Endothelial cell of umbilical vein (primary cell): ENCODE measurements around the gene RSL1D1. TPM values are rescaled to one million over a fixed set of nuclear protein-coding genes. Genes with fewer than 3 reads are reported as not detected.
A peak's percentile ranks its signal among the peaks of the same experiment; 100 is the strongest.

Experiments
- BruUV-seq: library from RNA; stranded (reverse); fragments of 400-500 nt; replicated peaks from 2 replicates; lab custom pipeline; 2021; lab: Mats Ljungman, UMichigan
- CTCF ChIA-PET: fragments of 300-600, 350-600 bp; sonication (Branson Sonifier 250); formaldehyde crosslinking; loops from one replicate; lab custom pipeline; 2021; ENCODE audit warnings: antibody characterized with exemption, inconsistent platforms; lab: Charles Lee
- POLR2A ChIA-PET: fragments of 300-600, 350-600 bp; sonication (Branson Sonifier 250); formaldehyde crosslinking; loops from one replicate; lab custom pipeline; 2021; ENCODE audit warnings: antibody characterized with exemption, inconsistent platforms; lab: Charles Lee
- DNase-seq: peaks from one replicate; pipeline ENCODE4 v3.0.0-alpha.2; 2011; ENCODE audit warnings: low read depth, low spot score
- FAIRE-seq: peaks from 2 replicates; lab custom pipeline; 2011; peaks lifted over from hg19 to GRCh38; lab: Jason Lieb, UNC
- H2AFZ ChIP-seq: 2 replicates; pipeline ENCODE4 v1.6.0; 2012; ENCODE audit warnings: low read depth, low read length, control low read depth, inconsistent platforms
- H3K27ac ChIP-seq: 2 replicates; pipeline ENCODE4 v1.5.1; 2011; ENCODE audit warnings: low read depth, mild to moderate bottlenecking, control low read depth, low read length, moderate library complexity; ENCODE audit not compliant: insufficient read depth
- H3K27me3 ChIP-seq, 2 experiments: 2 replicates each; pipeline versions ENCODE4 v1.6.0 to v1.6.1; 2011; ENCODE audit warnings: low read length in 2 of 2, mixed read lengths in 1 of 2; ENCODE audit not compliant: control insufficient read depth in 2 of 2, insufficient read depth in 2 of 2
- H3K36me3 ChIP-seq, 2 experiments: 2 replicates in 1 of 2; 3 replicates in 1 of 2; pipeline ENCODE4 v1.5.1; 2011; ENCODE audit warnings: low read length in 2 of 2, mild to moderate bottlenecking in 1 of 2, moderate library complexity in 1 of 2; ENCODE audit not compliant: control insufficient read depth in 2 of 2, insufficient read depth in 2 of 2; ENCODE audit errors: extremely low read depth in 1 of 2
- H3K4me1 ChIP-seq: 3 replicates; pipeline ENCODE4 v1.5.1; 2011; ENCODE audit warnings: mild to moderate bottlenecking, low read length; ENCODE audit not compliant: control insufficient read depth, insufficient read depth; ENCODE audit errors: extremely low read depth
- H3K4me2 ChIP-seq: 2 replicates; pipeline ENCODE4 v1.6.1; 2011; ENCODE audit warnings: low read length, control low read depth, mixed read lengths; ENCODE audit not compliant: insufficient read depth
- H3K4me3 ChIP-seq, 3 experiments: fragments of 200-600 bp in 1 of 3; sonication (generic), shearing (Covaris generic) in 1 of 3; replicated peaks in 1 of 3; 2 replicates each; pipeline ENCODE4 v1.5.1; 2011 to 2016; ENCODE audit warnings: control low read depth in 3 of 3, low read length in 3 of 3, mild to moderate bottlenecking in 2 of 3, inconsistent platforms in 1 of 3, low read depth in 1 of 3, moderate library complexity in 1 of 3; ENCODE audit not compliant: insufficient read depth in 1 of 3
- H3K79me2 ChIP-seq: 2 replicates; pipeline ENCODE4 v1.6.0; 2012; ENCODE audit warnings: low read length, inconsistent platforms; ENCODE audit not compliant: control insufficient read depth, insufficient read depth
- H3K9ac ChIP-seq: replicated peaks from 2 replicates; pipeline ENCODE3; 2011; ENCODE audit warnings: low read length, control low read depth; ENCODE audit not compliant: insufficient read depth; ENCODE audit errors: extremely low read depth
- H3K9me1 ChIP-seq: replicated peaks from 3 replicates; pipeline ENCODE4 v1.6.0; 2011; ENCODE audit warnings: mild to moderate bottlenecking, low read length; ENCODE audit not compliant: control insufficient read depth, insufficient read depth; ENCODE audit errors: extremely low read depth
- H3K9me3 ChIP-seq: replicated peaks from 2 replicates; pipeline ENCODE4 v1.5.1; 2012; ENCODE audit warnings: low read length, inconsistent platforms; ENCODE audit not compliant: control insufficient read depth, insufficient read depth
- H4K20me1 ChIP-seq: replicated peaks from 2 replicates; pipeline ENCODE3; 2011; ENCODE audit warnings: mild to moderate bottlenecking, low read length; ENCODE audit not compliant: control insufficient read depth, insufficient read depth; ENCODE audit errors: extremely low read depth
- FOS ChIP-seq: IDR thresholded peaks from 2 replicates; pipeline ENCODE4 v1.6.1; 2011; ENCODE audit warnings: mild to moderate bottlenecking, low read length, moderate library complexity, borderline replicate concordance; ENCODE audit not compliant: insufficient read depth
- GATA2 ChIP-seq: IDR thresholded peaks from 2 replicates; pipeline ENCODE4 v1.7.0; 2011; ENCODE audit warnings: low read depth, mild to moderate bottlenecking, moderate library complexity, mixed read lengths, low read length; ENCODE audit not compliant: insufficient read length, insufficient read depth
- MYC ChIP-seq: IDR thresholded peaks from one replicate; pipeline ENCODE4 v1.6.1; 2011; ENCODE audit warnings: mild to moderate bottlenecking, low read depth, low read length
- POLR2A ChIP-seq: IDR thresholded peaks from 2 replicates; pipeline ENCODE4 v1.6.1; 2012; ENCODE audit warnings: low read depth, mild to moderate bottlenecking, control low read depth, low read length
- POLR2AphosphoS5 ChIP-seq: IDR thresholded peaks from 2 replicates; pipeline ENCODE4 v1.6.1; 2012; ENCODE audit warnings: low read depth, mild to moderate bottlenecking, control low read depth, low read length, moderate library complexity; ENCODE audit not compliant: insufficient read depth
- dilution Hi-C: fragments of 300-500 bp; cut with MboI; formaldehyde crosslinking; loops from one replicate; pipeline ENCODE4 v1.15.0; 2019; ENCODE audit warnings: low sequenced_read_pairs; ENCODE audit not compliant: extremely low pct_ligation_motif_present
- intact Hi-C: fragments of 100-400 bp; cut with micrococcal nuclease; formaldehyde crosslinking; loops from one replicate; pipeline ENCODE4 v1.10.0; 2022
- polyA plus RNA-seq, 4 experiments: library from polyadenylated mRNA; depleted of rRNA in 3 of 4; stranded (reverse) in 3 of 4; unstranded in 1 of 4; fragments of >200 nt; gene quantifications; 2 replicates each; pipeline versions ENCODE4 v1.2.1 to v1.2.3, GENCODE V29; 2011 to 2012; ENCODE audit warnings: missing spikeins in 1 of 4
- total RNA-seq: library from RNA; stranded (reverse); gene quantifications from 2 replicates; pipeline ENCODE4 v1.2.3, GENCODE V29; 2021
- TF ChIP-seq, protein P1 (sequence below), 2 donors: IDR thresholded peaks; 1 replicate in 1 of 2; 2 replicates in 1 of 2; pipeline ENCODE4 v1.5.1; 2011; ENCODE audit warnings: low read length in 2 of 2, mild to moderate bottlenecking in 2 of 2, moderate library complexity in 2 of 2, control low read depth in 1 of 2, inconsistent platforms in 1 of 2, low read depth in 1 of 2; ENCODE audit not compliant: insufficient read depth in 1 of 2; ENCODE audit errors: extremely low read depth in 1 of 2

The RSL1D1 gene
- total and polyA plus RNA-seq, 2 donors (not counting 3 experiments of a cell fraction or from before 2014, with no cell fraction given), result 17.0 to 132 TPM

DNA sequence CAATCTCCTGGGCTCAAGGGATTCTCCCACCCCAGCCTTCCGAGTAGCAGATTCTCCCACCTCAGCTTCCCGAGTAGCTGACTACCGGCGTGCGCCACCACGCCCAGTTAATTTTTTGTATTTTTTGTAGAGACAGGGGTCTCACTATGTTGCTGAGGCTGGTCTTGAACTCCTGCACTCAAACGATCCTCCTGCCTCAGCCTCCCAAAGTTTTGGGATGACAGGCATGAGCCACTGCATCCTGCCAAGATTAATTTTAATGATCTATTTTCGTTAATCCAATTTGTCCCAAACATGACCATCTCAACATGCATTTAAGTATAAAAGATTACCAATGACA, 55.5 kb downstream of the RSL1D1 start:
- no TSS peak for BruUV-seq
- peak overlapping the region; percentile 87 for H3K27ac ChIP-seq
- H3K36me3 ChIP-seq, result peaks cover 0 to 4% of the 10 kb centered on the region in 2 experiments
- H3K27me3 ChIP-seq, result no peaks in the 10 kb centered on the region
- DNase-seq (no peak), FAIRE-seq (peak; percentile 35)
- ChIA-PET CTCF (interaction anchor here (2.2 to 3.3 kb wide), 3 partner anchors 11 to 54 kb away, joined by 11 to 29 read pairs (median 20); partner anchors contain the start of gene TXNDC11), POLR2A (no interaction called here)
- intact Hi-C loops, result no loop called here
- H3K4me1 ChIP-seq, result peaks cover 32% of the 10 kb centered on the region
- peak overlapping the region; percentile 61 for H3K4me2 ChIP-seq
- no peaks in the 10 kb centered on the region for H3K9me3 ChIP-seq
- H3K79me2 ChIP-seq, result peaks cover 75% of the 10 kb centered on the region
- peak overlapping the region in 2 of 3 experiments; percentile 82 to 93 for H3K4me3 ChIP-seq
- H4K20me1 ChIP-seq, result peaks cover 3% of the 10 kb centered on the region
- TF ChIP-seq GATA2, result no peak
- TF ChIP-seq, protein P1, sequence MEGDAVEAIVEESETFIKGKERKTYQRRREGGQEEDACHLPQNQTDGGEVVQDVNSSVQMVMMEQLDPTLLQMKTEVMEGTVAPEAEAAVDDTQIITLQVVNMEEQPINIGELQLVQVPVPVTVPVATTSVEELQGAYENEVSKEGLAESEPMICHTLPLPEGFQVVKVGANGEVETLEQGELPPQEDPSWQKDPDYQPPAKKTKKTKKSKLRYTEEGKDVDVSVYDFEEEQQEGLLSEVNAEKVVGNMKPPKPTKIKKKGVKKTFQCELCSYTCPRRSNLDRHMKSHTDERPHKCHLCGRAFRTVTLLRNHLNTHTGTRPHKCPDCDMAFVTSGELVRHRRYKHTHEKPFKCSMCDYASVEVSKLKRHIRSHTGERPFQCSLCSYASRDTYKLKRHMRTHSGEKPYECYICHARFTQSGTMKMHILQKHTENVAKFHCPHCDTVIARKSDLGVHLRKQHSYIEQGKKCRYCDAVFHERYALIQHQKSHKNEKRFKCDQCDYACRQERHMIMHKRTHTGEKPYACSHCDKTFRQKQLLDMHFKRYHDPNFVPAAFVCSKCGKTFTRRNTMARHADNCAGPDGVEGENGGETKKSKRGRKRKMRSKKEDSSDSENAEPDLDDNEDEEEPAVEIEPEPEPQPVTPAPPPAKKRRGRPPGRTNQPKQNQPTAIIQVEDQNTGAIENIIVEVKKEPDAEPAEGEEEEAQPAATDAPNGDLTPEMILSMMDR (IDR thresholded peaks at IDR 0.05; ENCODE audit: extremely low read depth in 1 of 2, insufficient read depth in 1 of 2, low read depth in 1 of 2, low read length in 2 of 2), result no peak
- TF ChIP-seq MYC, result no peak
- TF ChIP-seq POLR2AphosphoS5, result no peak
- no peak for TF ChIP-seq POLR2A
- TF ChIP-seq FOS, result no peak
- H3K9ac ChIP-seq, result peak overlapping the region; percentile 97
- no peak overlapping the region for H2AFZ ChIP-seq
- H3K9me1 ChIP-seq, result no peaks in the 10 kb centered on the region
- dilution Hi-C loops, result no loop called here
